HG02885 (cell line): ENCODE measurements around the gene MAP4K1.
"Not testable (repeated sequence)": the region's sequence is repeated elsewhere in the genome, so short reads cannot be mapped to it uniquely, and the experiment has no call there.

Experiments used
- ATAC-seq: cut with Tn5 transposase; IDR thresholded peaks from one replicate; pipeline ENCODE4 v1.9.1; 2021; ENCODE audit warnings: mild to moderate bottlenecking; ENCODE audit not compliant: unreplicated experiment, poor library complexity

MAP4K1 gene

DNA sequence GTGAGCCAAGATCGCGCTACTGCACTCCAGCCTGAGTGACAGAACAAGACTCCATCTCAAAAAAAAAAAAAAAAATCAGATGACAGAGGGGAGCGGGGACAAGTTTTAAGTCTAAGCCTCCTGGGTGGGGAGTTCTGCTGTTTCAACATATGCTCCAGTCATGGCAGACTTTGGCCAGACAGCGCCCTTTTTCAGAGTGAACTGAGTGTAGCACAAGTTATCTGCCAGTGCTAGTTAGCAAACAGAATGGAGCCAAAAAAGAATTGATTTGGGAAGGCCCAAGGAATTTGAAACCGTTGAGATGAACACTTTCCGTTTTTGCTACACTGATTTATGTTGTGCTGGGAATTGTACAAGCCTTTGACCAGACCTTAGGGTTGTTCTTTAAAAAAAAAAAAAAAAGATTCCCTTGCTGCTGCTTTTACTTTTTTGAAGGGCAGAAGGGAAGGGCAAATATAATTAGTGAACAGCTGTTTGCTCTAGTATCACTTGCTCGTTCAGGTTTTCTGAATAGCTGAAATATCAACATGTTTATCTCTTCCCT lies 35.3 kb upstream of the MAP4K1 start:
- no peak for ATAC-seq

DNA sequence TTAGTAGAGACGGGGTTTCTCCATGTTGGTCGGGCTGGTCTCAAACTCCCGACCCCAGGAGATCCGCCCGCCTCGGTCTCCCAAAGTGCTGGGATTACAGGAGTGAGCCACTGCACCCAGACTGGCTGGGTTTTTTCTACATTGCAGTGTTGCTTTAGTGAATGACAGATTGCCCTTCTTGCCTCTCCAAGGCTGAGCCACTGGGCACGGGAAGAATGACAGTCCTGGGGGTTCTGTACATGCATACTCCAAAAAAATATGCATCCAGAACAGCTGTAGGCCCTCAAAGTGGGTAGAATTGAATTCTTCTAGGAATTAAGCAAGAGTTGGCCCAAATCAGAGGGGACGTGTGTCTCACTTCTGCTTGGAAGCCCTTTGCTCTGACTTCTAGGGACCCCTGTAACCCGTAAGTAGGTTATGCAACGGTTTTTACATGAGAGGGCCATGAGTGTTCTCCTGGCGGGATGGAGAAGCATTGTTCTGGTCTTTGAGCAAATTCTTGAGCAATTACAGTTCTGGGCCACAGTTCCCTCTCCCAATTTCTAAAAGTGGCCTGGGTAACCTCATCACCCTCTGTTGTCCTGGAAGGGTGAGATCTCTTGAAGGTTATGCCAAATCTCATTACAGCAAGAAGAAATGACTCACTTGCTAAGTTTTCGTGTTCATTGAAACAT lies 33.3 kb upstream of the MAP4K1 start:
- no peak for ATAC-seq

DNA sequence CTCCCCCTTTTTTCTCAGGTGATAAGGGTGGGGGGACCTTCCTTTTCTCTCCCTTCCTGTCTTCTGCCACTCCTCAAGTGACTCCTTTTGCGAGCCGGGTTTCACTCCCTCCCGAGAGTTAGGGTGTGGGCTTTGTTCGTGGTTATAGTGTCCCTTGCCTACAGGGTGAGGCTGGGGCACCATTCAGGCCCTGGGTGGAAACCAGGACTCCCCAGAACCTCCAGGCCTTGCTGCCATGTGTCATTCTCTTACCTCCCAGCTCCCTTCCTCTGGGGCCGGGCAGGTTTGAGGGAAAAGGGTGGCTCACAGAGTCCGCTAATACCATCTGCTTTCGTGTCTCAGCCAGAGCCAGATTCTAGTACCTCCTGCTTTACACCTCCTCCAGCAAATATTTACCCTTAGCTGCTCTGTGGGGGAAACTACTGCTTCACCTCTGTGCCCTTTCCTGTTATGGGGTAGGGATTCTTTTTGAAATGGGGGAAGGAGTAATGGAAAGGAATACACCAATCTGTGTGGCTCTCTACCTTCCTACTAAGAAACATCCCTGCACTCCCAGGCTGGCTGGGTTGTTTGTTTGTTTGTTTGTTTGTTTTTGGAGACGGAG lies 32.5 kb upstream of the MAP4K1 start:
- no peak for ATAC-seq

DNA sequence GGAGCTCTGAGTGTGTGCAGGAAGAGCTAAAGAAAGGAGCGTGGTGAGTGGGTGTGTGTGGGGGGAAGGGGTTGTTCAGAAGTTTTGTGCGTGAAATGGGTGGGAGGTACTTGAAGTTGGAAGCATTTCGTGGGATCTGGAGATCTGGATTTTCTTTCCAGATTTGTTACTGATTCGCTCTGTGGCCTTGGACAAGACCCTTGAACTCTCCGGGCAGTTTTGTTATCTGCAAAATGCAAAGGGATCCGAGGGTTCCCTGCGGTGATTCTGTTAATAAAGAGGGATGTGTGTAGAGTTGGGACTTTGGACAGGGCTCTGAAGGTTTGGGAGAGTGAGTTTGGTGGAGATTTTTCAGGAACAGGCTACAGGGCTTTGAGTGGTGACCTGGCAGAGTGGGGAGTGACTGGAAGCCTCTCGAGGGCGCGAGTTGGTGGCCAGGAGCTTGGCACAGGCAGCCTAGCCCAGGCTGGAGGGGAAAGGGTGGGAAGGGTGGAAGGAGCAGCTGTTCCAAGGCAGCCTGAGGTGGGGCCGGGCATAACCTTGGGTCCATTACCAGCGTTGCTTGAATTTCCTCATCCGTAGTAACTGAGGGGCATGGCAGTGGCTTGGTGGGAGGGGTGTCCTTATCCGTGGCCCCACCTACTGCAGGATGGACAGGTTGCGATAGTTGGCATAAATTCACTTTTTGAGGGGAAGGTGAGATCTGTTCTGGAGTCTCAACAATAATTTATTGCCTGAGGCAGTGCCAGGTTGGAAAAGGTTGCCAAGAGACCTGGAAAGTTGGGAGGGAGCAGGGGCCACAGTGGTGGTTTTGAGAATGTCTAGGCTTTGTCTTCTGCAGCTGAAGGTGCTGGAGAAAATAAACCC lies 31.8 kb upstream of the MAP4K1 start:
- ATAC-seq, result no peak

DNA sequence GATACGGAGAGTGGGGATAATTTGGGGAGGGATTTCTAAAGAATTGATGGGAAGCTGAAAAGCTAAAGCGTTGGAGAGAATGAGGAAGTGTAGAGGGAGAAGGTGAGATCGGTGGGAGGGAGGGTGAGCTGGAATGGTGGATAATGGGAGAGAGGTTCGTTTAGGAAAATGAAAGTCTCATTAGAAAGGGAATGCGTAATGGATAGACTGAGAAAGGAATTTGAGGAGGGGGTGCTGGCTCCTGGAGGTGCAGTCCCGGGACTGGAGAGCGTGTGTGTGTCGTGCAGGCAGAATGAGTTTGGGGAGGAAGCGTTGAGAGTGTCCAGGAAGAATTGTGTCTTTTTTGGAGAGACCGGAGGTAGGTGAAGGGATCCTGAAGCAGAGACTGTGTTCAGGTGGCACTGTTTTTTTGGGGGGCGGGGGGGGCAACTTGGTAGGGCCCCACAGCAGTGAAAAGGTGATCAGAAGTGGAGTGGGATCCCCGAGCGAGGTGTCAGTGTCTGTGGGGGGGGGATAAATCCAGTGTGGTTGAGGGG lies 31.1 kb upstream of the MAP4K1 start:
- no peak for ATAC-seq

DNA sequence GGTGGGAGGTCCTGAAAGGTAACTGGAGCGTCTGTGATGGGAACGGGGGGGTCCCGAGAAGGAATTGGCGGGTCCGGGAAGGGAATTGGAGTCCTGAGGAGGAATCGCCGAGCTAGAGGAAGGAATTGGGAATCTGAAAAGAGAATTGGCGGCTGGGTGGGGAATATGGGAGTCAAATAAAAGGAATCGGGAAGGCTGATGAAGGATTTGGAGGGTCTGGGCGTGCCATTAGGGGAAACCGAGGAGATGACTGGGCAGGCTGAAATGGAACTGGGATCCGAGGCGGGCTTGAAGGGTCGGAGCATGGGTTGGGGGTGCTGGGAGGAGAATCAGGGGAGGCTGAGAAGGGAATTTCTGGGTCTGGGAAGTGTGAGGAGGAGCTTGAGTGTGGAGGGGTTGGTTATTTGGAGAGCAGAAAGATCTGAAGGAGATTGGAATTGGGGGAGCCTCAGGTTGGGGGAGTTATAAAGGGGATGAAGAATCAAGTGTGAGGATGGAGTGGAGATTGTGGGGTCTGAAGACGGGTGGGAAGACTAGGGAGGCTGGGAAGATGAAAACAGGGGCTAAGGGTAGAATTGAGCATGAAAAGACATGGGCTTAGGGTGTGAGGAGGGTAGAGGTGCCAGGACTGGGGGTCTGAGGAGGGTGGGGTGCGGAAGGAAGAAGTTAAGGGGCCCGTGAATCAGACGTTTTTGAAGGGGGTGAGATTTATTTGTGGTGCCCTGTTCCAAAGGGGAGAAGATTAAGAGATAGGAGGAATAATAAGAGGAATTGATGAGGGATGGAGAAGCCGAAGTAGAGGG lies 30.4 kb upstream of the MAP4K1 start:
- no peak for ATAC-seq

DNA sequence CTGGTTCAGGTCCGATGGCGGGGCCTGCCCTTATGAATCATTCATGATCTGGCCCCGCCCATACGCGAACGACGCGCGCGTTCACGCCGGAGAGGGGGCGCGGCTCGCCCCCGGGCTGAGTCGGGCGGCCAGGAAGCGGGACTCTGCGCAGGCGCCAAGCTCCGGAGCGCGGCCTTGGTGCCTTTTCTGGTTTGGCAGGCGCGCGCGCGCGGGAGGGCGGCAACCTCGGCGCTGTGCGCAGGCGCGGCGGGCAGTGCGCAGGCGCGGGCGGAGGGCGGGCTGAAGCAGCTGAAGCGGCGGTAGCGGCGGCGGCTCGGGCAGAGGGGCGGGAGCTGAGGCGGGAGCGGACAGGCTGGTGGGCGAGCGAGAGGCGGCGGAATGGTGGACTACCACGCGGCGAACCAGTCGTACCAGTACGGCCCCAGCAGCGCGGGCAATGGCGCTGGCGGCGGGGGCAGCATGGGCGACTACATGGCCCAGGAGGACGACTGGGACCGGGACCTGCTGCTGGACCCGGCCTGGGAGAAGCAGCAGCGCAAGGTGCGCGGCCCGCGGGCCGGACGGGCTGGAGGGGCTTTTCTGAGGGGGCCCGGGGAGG lies 29.7 kb upstream of the MAP4K1 start, which contains the start of gene ACTN4:
ACTN4 (plus strand) TSS at position 282 of the 598 bp plus-strand sequence; CDS start at position 379, 97 bp downstream.
- ATAC-seq, result peak; percentile 92

DNA sequence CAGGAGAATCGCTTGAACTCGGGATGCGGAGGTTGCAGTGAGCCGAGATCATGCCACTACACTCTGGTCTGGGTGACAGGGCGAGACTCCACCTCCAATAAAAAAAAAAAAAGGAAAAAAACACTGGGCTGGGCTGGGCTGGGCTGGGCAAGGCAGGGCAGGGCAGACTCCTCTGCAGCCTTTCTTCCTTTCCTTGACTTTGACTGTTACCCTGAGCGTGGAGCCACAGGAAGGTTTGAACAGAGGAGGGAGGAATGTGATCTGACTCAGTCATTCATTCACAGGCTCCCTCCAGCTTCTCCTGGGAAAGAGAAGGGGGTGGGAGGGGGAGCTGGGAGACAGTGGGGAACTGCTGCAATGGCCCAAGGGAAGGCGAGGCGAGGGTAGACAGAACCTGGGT lies 27.0 kb upstream of the MAP4K1 start:
- ATAC-seq, result no peak

DNA sequence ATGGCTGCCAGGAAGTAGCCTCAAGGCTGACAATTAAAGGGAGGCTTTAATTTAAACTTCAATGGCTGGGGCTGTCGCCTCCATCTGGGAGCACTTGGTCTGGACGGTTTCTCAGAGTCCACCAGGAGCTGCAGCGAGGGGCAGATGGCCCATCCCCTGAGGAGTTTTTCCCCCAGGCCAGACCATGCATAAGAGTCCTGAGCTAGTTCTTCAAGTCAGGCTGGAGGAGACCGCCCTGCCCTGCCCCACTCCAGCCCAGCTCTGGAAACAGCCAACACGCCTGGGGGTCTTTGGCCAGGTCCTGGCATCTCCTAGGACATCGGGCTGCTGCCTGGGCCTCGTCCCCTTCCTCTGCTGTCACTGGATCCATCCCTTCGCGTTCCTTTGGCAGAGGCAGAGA lies 24.4 kb upstream of the MAP4K1 start:
- no peak for ATAC-seq

DNA sequence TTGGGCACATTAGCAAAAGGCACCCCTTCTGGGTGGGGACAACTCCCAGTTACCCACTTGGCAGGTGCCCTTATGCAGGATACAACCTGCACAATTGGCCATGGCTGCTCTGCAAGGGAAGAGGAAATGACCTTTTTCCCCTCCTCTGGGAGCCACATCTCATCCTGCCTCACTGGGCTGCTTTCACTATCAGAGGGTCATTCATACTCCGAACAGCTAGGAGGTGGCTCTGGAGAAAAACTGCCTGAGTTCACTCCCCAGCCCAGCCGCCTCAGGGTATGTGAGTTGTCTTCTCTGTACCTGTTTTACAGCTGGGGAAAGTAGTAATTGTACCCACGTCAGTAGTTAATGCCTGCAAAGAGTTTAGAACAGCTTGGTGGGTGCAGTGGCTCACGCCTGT lies 22.6 kb upstream of the MAP4K1 start:
- no peak for ATAC-seq

DNA sequence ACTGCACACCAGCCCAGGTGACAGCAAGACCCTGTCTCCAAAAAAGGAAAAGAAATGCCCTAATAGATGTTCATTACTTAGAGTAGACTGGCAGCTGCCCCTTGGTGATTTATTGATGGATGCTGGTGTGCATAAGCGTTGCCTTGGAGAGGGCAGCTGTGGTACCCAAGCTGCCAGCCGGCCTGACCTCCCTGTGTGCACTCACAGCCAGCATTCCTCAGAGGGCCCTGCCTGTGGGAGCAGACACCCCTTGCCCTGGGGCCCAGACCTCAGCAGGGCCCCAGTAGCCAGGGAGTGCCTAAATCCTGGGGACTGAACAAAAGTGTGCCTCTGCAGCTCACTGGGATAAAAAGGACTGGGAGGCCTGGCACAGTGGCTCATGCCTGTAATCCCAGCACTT lies 21.9 kb upstream of the MAP4K1 start:
- ATAC-seq, result no peak

DNA sequence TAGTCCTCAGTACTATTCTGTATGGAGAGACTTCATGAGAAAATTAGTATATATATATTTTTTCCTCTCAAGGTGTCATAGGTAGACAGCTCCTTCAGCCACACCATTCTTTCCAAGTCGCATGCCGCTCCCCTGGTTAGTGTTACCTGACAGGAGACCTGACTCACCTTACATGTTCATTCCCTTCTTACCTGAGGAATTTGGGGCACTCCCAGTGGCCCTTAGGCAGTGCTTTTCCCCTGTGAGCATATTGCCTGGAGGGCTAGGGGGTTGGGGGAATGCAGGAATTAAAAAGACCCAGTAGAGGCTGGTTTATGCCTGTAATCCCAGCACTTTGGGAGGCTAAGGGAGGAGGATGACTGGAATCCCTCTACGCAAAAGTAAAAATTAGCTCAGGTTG lies 20.7 kb upstream of the MAP4K1 start:
- no peak for ATAC-seq

DNA sequence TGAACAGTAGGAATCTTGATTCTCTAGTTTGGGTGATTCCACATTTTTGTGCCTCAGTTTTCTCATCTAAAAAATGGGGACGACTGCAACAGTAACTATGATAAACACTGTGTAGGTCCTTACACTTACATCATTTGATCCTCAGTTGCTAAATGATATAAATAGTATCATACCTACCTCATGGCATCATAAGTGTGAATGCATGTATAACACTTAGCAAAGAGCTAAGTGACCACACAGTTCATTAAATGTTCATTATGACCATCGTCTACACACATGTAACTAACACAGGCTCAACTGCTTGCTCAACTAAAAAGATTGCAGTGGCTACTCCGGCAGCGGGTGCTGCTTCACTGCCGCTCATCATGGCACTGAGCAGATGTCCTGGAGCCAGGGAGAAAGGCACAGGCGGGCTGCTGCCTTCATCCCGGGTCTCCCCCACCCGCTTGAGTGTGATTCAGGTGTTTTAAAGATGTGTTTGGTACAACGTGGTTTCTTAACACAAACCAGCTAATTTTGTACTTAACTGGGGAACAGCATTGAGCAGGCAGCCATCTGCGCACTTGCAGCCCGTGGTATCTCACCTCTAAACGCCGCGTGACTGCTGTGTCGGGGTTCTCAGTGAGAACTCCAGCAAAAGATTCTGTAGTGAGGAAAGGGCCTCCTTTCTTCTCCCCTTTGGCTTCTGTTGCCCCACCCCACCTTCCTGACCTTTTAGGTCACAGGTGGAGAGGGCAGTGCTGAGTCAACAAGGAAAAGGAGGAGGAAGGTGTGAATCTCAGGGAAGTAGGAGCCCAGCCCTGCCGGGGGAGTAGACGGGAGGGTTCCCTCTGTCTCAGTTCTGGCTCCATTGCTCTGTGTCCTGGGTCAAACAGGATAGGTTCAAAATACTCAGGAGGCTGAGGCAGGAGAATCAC lies 18.0 kb upstream of the MAP4K1 start:
- ATAC-seq, result no peak

DNA sequence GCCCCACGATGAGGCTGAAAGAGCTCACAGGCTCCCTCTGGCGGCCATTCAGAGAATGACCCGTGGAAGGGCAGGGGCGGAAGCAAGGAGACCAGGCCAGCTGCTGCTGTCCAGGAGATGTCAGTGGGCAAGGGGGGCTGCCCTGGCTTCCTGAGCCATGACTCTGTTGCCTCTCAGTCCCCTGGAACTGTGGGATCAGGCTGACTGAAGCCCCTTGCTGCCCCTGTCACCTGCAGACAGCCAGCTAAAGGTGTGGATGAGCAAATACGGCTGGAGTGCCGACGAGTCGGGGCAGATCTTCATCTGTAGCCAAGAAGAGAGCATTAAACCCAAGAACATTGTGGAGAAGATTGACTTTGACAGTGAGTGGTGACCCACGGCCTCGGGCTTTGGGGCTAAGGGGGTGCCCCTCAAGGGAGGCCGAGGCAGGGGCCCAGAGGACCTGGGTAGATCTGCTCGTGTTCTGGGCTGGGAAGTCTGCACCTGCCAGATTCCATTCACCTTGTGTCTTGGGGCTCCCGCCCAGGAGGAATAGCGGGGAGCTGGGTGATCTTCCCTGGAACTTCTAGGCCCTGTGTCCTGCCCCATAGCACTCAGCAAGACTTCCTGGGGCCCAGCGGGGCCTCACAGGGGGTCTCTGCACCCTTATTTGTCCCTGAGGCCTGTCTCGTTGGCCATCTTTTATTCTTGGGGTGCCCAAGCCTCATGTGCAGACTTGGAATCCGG lies 17.2 kb upstream of the MAP4K1 start:
- no peak for ATAC-seq

DNA sequence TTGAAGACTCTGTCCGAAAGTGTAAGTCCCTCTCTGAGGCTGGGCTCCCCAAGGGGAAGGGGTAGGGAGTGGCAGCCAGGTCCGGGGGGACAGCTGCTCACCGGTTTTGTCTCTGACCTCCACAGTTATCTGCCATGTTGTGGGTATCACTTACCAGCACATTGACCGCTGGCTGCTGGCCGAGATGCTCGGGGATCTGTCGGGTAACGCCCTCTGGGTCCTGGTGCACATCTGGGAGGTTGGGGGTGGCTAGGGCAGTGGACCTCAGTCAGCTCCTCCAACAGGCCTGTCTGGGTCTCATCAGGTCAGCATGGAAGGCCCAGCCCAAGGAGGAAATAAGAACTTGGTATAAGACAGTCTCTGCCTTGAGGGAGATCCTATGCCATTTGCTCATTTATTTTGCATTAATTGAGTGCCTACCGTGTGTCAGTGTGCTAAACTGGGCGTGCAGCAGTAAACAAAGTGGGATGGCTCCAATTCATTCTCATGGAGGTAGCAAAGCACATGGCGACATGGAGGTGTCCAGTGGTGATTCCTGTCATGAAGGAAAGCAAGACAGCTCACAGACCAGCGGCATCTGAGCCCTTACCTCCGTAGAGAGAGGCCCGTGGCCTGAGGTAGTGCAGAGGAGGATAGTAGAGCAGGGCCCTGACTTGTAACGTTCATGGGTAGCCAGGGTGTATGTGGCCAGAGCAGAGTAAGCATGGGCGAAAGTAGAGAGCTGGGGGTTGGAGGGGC lies 14.9 kb upstream of the MAP4K1 start:
- no peak for ATAC-seq

DNA sequence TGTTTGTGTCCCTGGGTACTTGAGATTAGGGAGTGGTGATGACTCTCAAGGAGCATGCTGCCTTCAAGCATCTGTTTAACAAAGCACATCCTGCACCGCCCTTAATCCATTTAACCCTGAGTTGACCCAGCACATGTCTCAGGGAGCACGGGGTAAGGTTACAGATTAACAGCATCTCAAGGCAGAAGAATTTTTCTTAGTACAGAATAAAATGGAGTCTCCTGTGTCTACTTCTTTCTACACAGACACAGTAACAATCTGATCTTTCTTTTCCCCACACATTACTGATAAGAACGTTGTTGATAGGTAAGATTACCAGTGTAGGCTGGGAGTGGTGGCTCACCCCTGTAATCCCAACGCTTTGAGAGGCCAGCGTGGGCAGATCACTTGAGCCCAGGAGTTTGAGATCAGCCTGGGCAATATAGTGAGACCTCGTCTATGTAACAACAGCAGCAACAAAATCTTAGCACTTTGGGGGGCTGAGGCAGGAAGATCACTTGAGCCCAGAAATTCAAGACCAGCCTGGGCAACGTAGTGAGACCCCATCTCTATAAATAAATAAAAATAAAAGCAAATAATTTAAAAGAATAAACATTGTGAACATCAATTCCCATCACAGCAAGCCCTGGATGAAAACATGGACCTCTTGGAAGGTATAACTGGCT lies 14.2 kb upstream of the MAP4K1 start:
- not testable (repeated sequence) for ATAC-seq

DNA sequence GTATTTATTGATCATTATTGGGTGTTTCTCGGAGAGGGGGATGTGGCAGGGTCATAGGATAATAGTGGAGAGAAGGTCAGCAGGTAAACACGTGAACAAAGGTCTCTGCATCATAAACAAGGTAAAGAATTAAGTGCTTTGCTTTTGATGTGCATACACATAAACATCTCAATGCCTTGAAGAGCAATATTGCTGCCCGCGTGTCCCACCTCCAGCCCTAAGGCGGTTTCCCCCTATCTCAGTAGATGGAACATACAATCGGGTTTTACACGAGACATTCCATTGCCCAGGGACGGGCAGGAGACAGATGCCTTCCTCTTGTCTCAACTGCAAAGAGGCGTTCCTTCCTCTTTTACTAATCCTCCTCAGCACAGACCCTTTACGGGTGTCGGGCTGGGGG lies 13.5 kb upstream of the MAP4K1 start:
- ATAC-seq, result not testable (repeated sequence)
